B cell (primary cell): ENCODE results near the gene BIN2. TPM values are rescaled to one million over a fixed set of nuclear protein-coding genes. Genes with fewer than 3 reads are reported as not detected.

ENCODE experiments used
- ATAC-seq: fragments of 200-7000 bp; cut with Tn5 transposase; one replicate; pipeline ENCODE4 v1.10.0; 2021; ENCODE audit warnings: low read depth, mild to moderate bottlenecking, moderate number of reproducible peaks, moderate library complexity
- CTCF ChIA-PET: fragments of 350-600 bp; sonication (Branson Sonifier 250); formaldehyde crosslinking; loops from one replicate; lab custom pipeline; 2021; ENCODE audit warnings: antibody characterized with exemption, inconsistent platforms; lab: Charles Lee
- POLR2A ChIA-PET: fragments of 350-600 bp; sonication (Branson Sonifier 250); formaldehyde crosslinking; loops from one replicate; lab custom pipeline; 2021; ENCODE audit warnings: antibody characterized with exemption; lab: Charles Lee
- DNase-seq: peaks from one replicate; pipeline ENCODE4 v3.0.0; 2013
- H2AFZ ChIP-seq: 2 replicates; pipeline ENCODE4 v1.6.1; 2012; ENCODE audit warnings: mild to moderate bottlenecking, low read depth, low read length; ENCODE audit not compliant: insufficient read depth, poor library complexity, severe bottlenecking
- H3K27ac ChIP-seq, 2 donors: 1 replicate in 1 of 2; 2 replicates in 1 of 2; pipeline ENCODE4 v1.5.1; 2012 to 2013; ENCODE audit warnings: low read length in 2 of 2, mild to moderate bottlenecking in 2 of 2, moderate library complexity in 1 of 2
- H3K27me3 ChIP-seq, 4 experiments: fragments of 200-600 bp in 1 of 4; sonication (generic) in 1 of 4; replicated peaks in 1 of 4; 1 replicate in 2 of 4; 2 replicates in 2 of 4; pipeline versions ENCODE4 v1.6.1 to v1.7.0; 2013 to 2016; ENCODE audit warnings: low read length in 3 of 4, mild to moderate bottlenecking in 2 of 4, mixed read lengths in 1 of 4, moderate library complexity in 1 of 4; ENCODE audit not compliant: insufficient read depth in 4 of 4, control insufficient read depth in 3 of 4; ENCODE audit errors: control extremely low read depth in 1 of 4
- H3K36me3 ChIP-seq, 2 experiments: replicated peaks in 1 of 2; 1 replicate in 1 of 2; 2 replicates in 1 of 2; pipeline versions ENCODE4 v1.6.1 to v1.7.1; 2013; ENCODE audit warnings: low read length in 1 of 2; ENCODE audit not compliant: insufficient read depth in 2 of 2, control insufficient read depth in 1 of 2; ENCODE audit errors: control extremely low read depth in 1 of 2, extremely low read depth in 1 of 2
- H3K4me1 ChIP-seq, 2 donors: fragments of 200-600 bp in 1 of 2; sonication (generic) in 1 of 2; 1 replicate in 1 of 2; 2 replicates in 1 of 2; pipeline versions ENCODE4 v1.5.1 to v1.6.1; 2013 to 2017; ENCODE audit warnings: low read length in 2 of 2; ENCODE audit not compliant: control insufficient read depth in 2 of 2, insufficient read depth in 2 of 2
- H3K4me2 ChIP-seq: replicated peaks from 2 replicates; pipeline ENCODE3; 2012; ENCODE audit warnings: mild to moderate bottlenecking, low read depth, low read length; ENCODE audit not compliant: poor library complexity, severe bottlenecking
- H3K4me3 ChIP-seq, 5 experiments: fragments of 200-600 bp in 1 of 5; sonication (generic) in 1 of 5; 1 replicate in 3 of 5; 2 replicates in 2 of 5; pipeline versions ENCODE4 v1.5.1 to v1.7.0; 2011 to 2016; ENCODE audit warnings: low read length in 4 of 5, mild to moderate bottlenecking in 4 of 5, low read depth in 2 of 5, control low read depth in 1 of 5, moderate library complexity in 1 of 5; ENCODE audit not compliant: insufficient read depth in 1 of 5; ENCODE audit errors: control extremely low read depth in 1 of 5, extremely low read depth in 1 of 5
- H3K79me2 ChIP-seq: fragments of 200-600 bp; sonication (generic); one replicate; pipeline ENCODE4 v1.6.0; 2016; ENCODE audit warnings: low read length; ENCODE audit not compliant: control insufficient read depth, insufficient read depth
- H3K9ac ChIP-seq: fragments of 200-600 bp; sonication (generic); 2 replicates; pipeline ENCODE4 v1.6.1; 2017; ENCODE audit warnings: mild to moderate bottlenecking, low read length, moderate library complexity
- H3K9me3 ChIP-seq, 3 donors: one replicate each; pipeline versions ENCODE4 v1.6.1 to v1.7.1; 2013; ENCODE audit warnings: low read length in 2 of 3; ENCODE audit not compliant: control insufficient read depth in 2 of 3, insufficient read depth in 1 of 3; ENCODE audit errors: control extremely low read depth in 1 of 3
- H4K20me1 ChIP-seq: 2 replicates; pipeline ENCODE4 v1.6.0; 2012; ENCODE audit warnings: mild to moderate bottlenecking, low read length; ENCODE audit not compliant: insufficient read depth, control insufficient read depth, poor library complexity, severe bottlenecking
- H3K27ac Mint-ChIP-seq: one replicate; pipeline ENCODE4 v1.8.0; 2021; ENCODE audit warnings: mixed read lengths
- H3K27me3 Mint-ChIP-seq: one replicate; pipeline ENCODE4 v1.8.0; 2021; ENCODE audit warnings: mixed read lengths
- H3K4me1 Mint-ChIP-seq: one replicate; pipeline ENCODE4 v1.8.0; 2021; ENCODE audit warnings: mixed read lengths
- H3K4me3 Mint-ChIP-seq: one replicate; pipeline ENCODE4 v1.8.0; 2021; ENCODE audit warnings: mixed read lengths
- H3K9me3 Mint-ChIP-seq: one replicate; pipeline ENCODE4 v1.8.0; 2022; ENCODE audit warnings: mixed read lengths; ENCODE audit not compliant: insufficient read depth
- EZH2 ChIP-seq: IDR thresholded peaks from 2 replicates; pipeline ENCODE4 v1.6.1; 2012; ENCODE audit warnings: borderline replicate concordance, low read depth, mild to moderate bottlenecking, moderate library complexity, low read length; ENCODE audit not compliant: insufficient read depth, poor library complexity, severe bottlenecking
- WGBS: methylation state at CpG from one replicate; pipeline ENCODE4 v1.1.5; 2013; ENCODE audit warnings: missing lambda C conversion rate; ENCODE audit not compliant: insufficient coverage; 5-methylcytosine and 5-hydroxymethylcytosine counted together
- intact Hi-C: fragments of 100-400 bp; cut with micrococcal nuclease; formaldehyde crosslinking; loops from one replicate; pipeline ENCODE4 v1.10.0; 2022
- polyA plus RNA-seq: library from polyadenylated mRNA; depleted of rRNA; stranded (reverse); fragments of >200 nt; gene quantifications from 2 replicates; pipeline ENCODE4 v1.2.3, GENCODE V29; 2012
- total RNA-seq, 2 donors: library from RNA; stranded (reverse); fragments of 120-200 nt in 1 of 2; gene quantifications; 1 replicate in 1 of 2; 2 replicates in 1 of 2; pipeline versions ENCODE4 v1.2.3 to v1.2.4, GENCODE V29; 2013 to 2022
- TF ChIP-seq, protein P1 (sequence below): fragments of 200-600 bp; IDR thresholded peaks from one replicate; pipeline ENCODE4 v1.8.0; 2022; ENCODE audit warnings: antibody characterized with exemption, mild to moderate bottlenecking

BIN2 gene
- total and polyA plus RNA-seq, 2 donors (not counting 1 experiment from before 2014, with no cell fraction given): 41.5 to 100 TPM

DNA sequence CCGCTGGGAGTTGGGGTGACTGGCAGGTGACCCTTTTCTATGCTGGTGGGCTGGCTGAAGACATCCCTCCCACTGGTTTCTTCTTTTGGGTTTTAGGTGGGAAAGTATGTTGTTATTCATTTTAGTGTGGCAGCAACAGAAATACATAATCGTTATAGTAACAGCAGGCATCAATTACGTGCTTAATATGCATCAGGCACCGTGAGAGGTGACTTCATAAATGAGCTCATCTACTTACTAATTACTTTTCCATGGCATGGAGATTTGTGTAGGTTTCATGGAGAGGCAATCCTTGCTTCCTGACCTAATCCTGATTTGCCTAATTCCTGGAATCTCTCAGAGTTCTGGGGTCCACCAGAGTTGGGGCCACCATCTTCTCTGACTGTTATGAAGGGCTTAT lies 35.9 kb upstream of the BIN2 start:
- Histone ChIP-seq H3K4me1 (peaks cover 30 to 43% of the 10 kb centered on the region in 2 donors), H3K36me3 (peaks cover 0 to 33% of the 10 kb centered on the region in 2 experiments), H4K20me1 (no peaks in the 10 kb centered on the region), H3K4me3 (no peak overlapping the region), H3K27ac (no peak overlapping the region), H2AFZ (no peak overlapping the region), H3K4me2 (no peak overlapping the region), H3K9me3 (peaks cover 0 to 10% (median 0%) of the 10 kb centered on the region in 3 donors), H3K27me3 (no peaks in the 10 kb centered on the region), H3K79me2 (peaks cover 7% of the 10 kb centered on the region), H3K9ac (no peak overlapping the region)
- 100% methylated on average over 1 of the region's 4 CpGs for WGBS
- CTCF ChIA-PET: interaction anchor here (1.7 to 3.3 kb wide), 5 partner anchors 9 to 19 kb away, joined by 4 to 12 read pairs (median 10); no protein-coding TSS in a partner anchor
- no peak for TF ChIP-seq EZH2
- TF ChIP-seq, protein P1, sequence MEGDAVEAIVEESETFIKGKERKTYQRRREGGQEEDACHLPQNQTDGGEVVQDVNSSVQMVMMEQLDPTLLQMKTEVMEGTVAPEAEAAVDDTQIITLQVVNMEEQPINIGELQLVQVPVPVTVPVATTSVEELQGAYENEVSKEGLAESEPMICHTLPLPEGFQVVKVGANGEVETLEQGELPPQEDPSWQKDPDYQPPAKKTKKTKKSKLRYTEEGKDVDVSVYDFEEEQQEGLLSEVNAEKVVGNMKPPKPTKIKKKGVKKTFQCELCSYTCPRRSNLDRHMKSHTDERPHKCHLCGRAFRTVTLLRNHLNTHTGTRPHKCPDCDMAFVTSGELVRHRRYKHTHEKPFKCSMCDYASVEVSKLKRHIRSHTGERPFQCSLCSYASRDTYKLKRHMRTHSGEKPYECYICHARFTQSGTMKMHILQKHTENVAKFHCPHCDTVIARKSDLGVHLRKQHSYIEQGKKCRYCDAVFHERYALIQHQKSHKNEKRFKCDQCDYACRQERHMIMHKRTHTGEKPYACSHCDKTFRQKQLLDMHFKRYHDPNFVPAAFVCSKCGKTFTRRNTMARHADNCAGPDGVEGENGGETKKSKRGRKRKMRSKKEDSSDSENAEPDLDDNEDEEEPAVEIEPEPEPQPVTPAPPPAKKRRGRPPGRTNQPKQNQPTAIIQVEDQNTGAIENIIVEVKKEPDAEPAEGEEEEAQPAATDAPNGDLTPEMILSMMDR: no peak
- no peak overlapping the region for H3K27ac Mint-ChIP-seq
- no peak for DNase-seq
- H3K9me3 Mint-ChIP-seq: no peaks in the 10 kb centered on the region
- no peak overlapping the region for H3K4me3 Mint-ChIP-seq
- no peaks in the 10 kb centered on the region for H3K27me3 Mint-ChIP-seq
- H3K4me1 Mint-ChIP-seq: peaks cover 39% of the 10 kb centered on the region
- ATAC-seq: no peak
- POLR2A ChIA-PET: no interaction called here
- intact Hi-C loops: loop anchor here (5.0 kb wide), 1 partner anchor 32 kb away; the partner anchor contains the start of gene GALNT6

DNA sequence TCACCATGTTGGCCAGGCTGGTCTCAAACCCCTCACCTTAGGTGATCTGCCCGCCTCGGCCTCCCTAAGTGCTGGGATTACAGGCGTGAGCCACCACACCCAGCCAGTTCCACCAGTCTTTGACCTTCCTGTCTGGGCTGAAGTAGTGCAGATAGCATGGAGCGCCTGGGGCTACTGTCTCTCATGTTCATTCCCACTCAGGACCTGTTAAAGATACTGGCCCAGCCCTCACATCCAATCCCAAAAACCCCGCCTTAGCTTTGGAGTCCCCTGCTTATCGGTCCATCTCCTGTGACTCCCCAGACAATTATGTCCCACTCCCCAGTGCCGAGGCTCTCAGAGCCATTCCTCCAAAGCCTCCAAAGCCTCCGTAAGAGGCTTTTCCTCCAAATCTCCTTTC lies 34.5 kb upstream of the BIN2 start:
- Histone ChIP-seq H4K20me1 (no peaks in the 10 kb centered on the region), H2AFZ (no peak overlapping the region), H3K27me3 (no peaks in the 10 kb centered on the region), H3K27ac (no peak overlapping the region), H3K79me2 (no peaks in the 10 kb centered on the region), H3K36me3 (peaks cover 0 to 32% of the 10 kb centered on the region in 2 experiments), H3K4me3 (no peak overlapping the region), H3K9ac (no peak overlapping the region), H3K4me1 (peaks cover 30 to 43% of the 10 kb centered on the region in 2 donors), H3K9me3 (peaks cover 0 to 7% (median 0%) of the 10 kb centered on the region in 3 donors), H3K4me2 (peak overlapping the region; percentile 9)
- Mint-ChIP-seq H3K27ac (peak overlapping the region; percentile 63), H3K4me1 (peaks cover 39% of the 10 kb centered on the region), H3K4me3 (peak overlapping the region; percentile 44), H3K27me3 (no peaks in the 10 kb centered on the region), H3K9me3 (no peaks in the 10 kb centered on the region)
- TF ChIP-seq EZH2: no peak
- TF ChIP-seq, protein P1: no peak
- DNase-seq: no peak
- 100% methylated on average over 7 of the region's 8 CpGs for WGBS
- intact Hi-C loops: loop anchor here (5.0 kb wide), 1 partner anchor 34 kb away; the partner anchor contains the start of gene GALNT6
- no peak for ATAC-seq
- POLR2A ChIA-PET: no interaction called here
- CTCF ChIA-PET: interaction anchor here (1.7 to 3.0 kb wide), 3 partner anchors 10 to 17 kb away, joined by 4 to 10 read pairs (median 4); no protein-coding TSS in a partner anchor
